NOMO-1 (cell line): ENCODE measurements around the gene CTBP2.

Experiments used
- DNase-seq, 2 experiments: peaks; one replicate each; lab custom pipeline; 2025; ENCODE audit not compliant: unreplicated experiment in 2 of 2; lab: John Stamatoyannopoulos, UW

The CTBP2 gene

DNA sequence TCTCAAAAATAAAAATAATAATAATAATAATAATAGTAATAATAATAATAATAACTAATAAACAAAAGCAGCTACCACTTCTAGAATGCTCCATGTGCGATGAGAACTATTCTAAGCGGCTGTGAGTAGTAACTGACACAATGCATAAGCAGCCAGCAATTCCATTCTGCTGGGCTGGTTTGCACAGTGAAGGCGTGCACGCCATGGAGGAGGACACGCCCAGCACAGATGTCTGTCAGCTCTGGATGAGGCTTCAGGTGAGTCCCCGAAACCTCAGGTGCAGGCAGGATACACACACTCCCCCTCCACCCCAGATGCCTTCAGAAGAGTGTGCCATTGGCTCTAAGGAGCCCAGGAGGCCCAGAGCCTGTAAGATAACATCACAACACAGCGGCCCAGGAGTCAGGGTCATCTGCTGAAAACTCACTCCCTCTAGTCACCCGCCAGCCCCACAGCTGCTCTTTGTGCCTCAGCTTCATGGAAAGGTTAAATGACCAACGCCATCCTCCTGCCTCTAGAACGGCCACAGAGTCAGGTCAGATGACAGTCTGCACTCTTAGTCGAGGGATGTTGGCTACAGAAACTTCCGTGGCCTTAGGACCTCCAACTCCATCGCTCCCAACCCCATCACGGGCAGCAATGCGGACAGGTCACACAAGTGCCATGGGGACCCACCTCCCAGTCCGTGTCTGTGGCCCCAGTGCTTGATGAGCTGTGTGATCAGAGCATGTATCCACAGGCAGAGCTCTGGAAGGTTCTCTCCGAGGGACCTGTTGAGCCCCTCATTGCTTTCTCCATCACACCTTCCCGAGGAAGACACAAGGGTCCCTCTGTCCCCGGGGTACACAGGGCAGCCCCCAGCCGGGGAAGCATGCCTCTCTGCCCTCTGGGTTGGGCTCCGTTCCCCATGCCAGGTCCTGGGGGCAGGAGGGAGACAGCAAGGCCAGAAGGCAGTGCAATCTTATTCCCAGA lies 103.9 kb downstream of the CTBP2 start:
- no peak for DNase-seq

DNA sequence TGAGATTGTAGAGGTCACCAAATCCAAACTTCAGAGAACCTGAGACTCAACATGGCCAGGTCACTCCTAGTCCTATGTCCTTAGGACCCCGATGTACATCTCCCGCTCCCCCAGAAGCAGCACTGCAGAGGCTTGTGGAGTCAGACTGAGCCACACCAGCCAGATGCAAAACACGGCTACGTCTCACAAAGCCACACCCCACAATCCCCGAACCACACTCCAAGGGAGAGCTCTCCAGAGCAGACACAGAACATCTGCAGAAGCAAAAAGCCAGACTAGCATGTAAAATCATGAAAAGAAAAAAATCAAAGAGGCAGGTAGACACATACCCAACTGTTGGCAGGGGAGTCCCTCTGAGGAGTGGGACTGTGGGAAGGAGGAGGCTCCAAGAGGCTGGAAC lies 104.9 kb downstream of the CTBP2 start:
- DNase-seq, result no peak

DNA sequence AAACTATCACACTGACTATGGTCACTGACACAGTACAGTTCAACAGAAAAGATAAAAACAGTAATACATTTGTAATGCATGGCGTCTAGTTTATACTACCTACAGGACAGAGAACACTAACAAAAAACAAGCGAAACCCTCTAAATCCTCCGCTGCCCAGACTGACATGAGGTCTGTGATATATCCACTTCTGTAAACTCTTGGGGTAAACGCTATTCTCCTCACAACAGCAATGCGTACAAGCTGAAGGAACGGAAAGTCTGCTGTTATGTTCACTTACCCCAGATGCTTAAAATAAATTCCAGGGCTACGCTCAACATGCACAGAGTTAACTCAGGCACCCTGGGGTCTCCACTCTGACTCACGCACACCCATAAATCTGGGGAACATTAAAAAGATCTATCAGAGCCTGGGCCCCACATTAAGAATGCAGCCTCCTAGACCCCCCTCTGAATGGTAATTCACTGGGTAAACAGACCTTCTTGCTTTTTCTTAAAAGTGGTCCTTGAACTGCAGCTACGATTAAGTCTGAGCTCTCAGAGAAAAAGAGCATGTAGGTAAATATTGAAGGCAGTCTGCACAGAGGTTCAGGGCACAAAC lies 105.6 kb downstream of the CTBP2 start:
- DNase-seq, result no peak

DNA sequence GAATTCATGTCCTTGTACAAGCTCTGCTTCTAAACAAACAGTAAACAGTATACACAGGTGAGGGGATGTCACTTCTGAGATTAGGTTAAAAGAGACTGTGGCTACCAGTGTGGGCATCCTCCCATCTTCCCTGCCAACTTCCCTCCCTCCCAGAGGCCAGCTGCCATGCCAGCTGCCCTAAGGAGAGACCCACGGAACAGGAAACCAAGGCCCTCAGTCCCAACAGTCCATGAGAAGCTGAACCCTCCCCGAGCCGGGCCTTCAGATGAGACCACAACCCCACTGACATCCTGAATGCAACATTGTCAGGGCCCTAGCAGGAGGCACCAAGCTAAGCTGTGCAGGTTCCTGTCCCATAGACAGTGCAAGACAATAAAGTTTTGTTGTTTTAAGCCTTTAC lies 106.1 kb downstream of the CTBP2 start:
- DNase-seq, result no peak

DNA sequence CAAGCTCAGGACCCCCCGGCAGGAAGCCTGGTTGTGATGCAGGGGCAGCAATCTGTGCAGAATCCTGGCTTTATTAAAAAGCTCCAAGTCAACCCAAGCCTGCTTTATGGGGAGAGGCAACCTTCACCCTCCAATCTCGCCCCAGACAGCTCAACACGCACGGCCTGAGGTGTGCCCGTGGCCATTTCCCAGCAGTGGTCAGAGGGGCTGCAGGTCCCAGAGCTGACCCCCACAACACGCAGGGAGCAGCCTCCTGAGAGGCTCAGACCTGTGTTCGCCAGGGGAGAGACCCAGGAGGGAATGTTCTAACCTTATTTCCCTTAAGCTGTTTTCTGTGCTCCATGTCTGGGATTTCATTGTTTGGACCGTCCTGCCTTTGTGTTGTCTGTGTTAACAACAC lies 108.2 kb downstream of the CTBP2 start:
- no peak for DNase-seq

DNA sequence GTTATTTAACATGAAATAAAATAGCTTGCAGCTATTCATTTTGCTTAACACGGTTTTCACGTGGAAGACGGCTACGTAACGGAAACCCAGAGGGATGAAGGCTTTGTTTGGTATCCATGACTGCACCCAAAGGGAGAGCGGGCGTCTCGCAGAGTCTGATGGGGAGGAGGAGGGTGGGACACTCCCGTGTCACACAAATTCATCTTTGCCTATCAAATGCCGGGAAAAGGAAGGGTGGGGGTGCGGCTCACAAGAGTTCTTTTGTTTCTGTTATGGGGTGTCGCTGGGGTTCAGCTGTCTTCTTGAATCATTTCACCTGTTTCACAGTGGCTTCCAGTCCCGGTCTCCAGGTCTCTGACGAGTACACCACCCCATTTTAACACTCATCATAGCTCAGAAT lies 110.0 kb downstream of the CTBP2 start:
- no peak for DNase-seq

DNA sequence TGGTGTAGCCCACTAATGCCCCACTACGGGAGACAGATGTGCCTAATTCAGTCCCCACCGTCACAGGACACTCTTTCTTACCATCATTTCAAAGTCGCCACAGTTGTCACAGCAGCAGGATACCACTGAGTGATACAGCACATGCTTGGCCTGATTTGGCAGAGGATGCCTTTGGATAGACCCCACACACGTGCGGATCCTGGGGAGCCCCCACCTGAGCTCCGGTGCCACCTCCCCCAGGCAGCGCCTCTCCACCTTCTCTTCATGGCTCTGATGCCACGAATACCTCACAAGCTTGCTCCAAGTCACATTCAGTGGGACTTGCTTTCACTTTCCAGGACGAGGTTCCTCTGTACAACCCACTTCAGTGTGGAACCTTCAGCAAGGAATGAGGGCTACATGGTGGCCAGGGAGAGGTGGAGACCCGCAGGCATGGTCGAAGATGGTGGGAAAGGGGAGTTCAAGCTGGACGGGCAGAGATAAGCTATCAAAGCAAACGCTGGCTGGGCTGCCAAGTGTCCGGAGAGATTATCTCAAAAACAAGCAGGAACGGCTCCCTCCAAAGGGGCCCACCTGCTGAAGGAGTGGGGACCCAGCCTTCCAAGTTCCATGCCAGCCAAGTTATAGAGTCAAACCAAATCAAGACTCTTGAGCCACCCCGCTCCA lies 111.0 kb downstream of the CTBP2 start:
- no peak for DNase-seq

DNA sequence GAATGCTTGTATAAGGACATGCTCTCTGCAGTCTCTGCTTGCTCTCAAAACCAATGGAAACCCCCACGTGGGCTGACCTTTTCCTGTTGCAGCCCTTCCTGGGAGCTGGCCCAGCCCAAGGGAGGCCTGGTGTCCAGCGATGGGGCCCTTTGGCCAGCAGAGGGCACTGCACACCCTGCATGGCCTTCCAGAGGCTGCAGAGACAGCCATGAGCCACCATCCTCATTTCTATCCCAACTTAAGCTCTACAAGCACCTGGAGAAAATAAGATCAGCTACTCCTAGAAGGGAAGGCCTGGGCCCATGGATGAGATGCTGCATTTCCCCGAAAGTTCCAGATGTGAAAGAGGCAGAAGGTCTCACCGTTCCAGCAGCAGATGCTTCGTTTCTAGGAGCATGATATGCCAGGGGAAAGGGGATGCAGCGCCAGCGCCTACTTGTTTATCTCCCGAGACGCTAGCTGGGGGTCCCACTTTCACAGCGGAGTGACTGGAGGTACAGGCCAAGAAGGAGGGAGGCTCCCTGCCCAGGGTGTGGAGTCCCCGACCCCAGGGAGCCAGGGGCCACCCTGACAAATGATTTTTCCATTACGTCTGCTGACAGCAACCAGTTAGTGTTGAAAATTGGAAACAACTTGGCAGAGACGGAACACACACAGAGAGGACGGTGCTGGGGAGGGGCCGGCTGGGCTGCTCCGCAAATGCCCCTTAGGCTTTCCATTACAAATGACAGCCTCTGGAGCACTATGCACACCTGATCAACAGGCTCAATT lies 112.1 kb downstream of the CTBP2 start:
- DNase-seq, result peak; percentile 27 to 44

DNA sequence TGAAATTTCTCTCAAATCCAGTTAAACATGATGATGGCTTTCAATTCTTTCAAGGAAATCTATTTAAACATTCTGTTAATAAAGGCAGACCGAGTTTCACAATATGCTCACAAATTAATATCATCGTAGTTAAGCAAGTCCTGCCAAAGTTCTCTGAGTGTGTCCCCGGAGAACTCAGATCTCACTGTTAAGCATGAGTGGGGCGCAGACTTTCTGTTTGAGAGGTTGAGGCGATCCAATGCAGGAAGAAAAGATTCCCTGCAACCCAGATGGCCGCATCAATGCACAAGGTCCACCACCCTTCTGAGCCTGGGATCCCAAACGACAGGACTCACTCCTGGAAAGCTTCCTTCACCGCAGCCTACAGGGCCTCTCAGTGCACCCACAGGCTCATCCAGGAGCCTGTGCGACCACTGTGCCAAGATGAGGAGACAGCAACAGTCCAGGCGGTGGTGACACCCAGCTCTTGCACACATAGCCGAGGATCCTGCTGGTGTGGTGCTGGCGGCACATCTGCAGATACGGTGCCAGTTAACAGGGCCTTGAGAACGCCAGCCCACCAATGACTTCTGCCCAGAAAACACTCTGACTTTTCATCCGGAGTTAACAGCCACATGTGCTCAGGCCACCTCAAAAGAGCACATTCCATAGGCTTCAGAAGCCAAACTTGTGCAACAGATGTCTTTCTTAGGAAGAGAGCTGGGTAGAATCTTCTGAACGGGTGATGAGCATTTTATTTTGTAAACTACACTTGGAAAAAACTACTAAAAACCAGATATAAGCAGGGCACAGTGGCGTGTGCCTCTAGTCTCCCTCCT lies 116.3 kb downstream of the CTBP2 start:
- DNase-seq, result no peak

DNA sequence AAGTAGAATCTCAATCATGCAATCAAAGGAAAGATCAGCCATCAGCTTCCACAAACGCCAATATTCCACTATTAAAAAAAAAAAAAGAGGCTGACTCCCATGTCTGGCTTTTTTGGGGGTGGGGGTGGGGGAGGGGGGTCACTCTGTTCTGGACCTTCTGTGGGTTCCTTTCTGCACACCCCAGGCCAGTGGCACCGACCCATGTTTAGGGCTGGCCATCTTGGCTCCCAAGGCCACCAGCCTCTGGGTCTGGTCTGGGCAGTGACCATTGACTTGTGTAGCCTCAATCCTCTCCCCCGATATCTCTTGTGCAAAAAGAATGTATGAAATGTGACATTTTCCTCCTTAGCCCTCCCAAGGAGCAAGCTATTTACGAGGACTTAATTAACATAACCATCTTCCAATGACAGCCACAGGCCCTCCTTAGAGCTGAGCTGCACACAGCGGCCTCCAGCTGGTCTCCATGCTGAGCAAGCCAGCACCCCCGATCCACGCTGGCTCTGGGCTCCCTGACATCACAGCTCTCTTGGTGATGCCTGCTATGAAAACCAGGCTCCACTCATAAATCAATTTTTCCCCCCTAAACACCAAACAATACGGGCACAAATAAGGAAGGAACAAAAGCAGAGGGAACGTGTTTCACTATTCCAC lies 118.4 kb downstream of the CTBP2 start:
- DNase-seq, result no peak

DNA sequence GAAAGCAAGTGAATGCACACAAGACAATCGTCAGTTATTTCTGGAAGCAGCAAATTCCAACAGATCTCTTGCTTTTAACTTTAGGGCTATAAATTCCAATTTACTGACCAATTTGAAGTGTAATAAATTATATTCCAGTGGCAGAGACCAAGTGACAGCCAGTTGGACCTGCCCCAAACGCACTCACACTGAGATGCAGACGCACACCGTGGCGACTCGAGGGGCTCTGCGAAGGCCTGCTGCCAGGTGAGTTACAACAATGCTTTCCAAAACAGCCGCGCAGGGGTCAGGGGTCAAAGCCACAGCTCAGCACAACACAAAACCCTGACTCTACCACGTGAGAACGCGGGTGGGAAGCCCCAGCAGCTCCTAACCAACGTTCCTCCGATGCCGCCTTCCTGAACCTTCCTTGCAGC lies 121.0 kb downstream of the CTBP2 start:
- DNase-seq, result no peak

DNA sequence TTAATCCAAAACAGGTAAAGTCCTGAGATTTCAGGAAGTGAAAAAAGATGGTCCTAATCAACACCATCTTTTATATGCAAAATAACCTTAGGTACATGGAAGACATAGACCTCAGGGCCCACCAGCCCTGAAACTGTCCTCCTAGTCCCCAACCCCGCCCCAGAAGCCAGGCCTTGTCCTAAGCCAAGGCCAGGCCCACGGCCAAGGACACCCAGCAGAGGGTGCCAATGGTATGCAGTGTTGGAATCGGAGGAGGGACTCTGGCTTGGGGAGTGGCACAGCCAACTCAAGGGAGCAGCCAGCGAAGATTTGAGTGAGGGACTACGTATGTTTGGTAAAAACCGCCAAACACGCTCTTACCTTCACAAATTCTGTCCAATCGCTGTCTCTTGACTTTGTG lies 121.7 kb downstream of the CTBP2 start:
- no peak for DNase-seq

DNA sequence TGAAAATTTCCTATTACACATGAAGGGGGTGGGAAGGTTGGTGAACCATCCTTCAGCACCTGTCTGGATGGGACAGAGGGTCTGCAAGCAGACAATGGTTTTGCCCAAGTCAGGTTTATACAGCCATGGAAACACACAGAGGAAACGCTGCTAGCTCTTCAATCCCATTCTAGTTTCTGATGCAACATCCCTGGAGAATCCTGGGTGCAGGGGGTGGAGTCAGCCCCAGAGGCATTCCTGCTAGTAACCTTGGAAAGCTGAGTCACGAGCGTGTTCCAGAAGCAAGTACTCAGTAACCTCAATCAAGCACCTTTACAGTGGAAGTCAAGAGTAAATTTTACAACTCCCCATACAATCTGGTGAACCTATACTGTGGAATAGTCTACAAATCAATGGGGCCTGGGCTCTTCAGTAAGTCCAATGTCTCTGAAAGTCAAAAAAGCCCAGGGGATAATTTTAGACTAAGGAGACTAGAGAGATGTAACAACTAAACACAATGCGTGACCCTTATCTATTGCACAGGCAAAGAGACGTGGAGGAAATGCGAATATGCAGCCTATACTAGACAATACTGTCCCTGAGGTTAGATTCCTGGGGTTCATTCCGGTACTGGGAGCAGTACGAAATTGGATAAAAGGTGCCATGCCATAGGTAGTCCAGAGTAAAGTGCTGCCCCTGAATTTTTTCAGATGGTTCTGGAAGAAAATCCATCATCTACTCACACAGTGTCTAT lies 123.1 kb downstream of the CTBP2 start:
- DNase-seq, result no peak

DNA sequence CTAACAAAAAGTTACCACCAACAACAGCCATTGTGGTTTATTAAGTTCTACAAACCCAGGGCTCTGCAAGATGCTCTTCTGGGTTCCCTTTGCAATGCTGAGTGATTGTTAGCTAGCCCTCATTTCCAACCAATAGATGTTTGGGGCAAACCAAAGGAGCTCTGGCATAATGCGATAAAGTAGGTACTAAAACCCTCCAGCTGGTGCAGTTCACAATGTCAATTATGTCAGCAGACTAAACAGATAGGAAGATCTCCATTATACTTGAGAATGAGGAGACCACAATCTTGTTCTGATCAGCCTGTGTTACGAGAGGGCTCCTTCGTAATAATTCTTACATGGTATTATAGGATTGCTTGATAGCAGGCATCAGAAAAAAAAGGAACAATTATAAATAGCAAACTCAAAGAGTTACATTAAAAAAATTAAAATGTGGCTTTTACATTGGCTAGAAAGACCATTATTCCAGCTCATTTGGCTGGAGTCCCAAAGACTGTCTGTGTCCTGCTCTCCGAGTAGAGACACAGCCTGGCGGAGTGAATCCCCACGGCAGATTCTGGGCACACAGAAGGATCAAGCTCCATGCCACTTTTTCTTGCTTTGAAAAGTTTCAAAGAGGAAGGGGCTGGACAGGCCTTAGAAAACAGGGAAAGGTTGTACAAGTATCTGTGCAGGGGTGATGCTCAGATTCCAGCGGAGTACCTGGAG lies 124.6 kb downstream of the CTBP2 start:
- no peak for DNase-seq

DNA sequence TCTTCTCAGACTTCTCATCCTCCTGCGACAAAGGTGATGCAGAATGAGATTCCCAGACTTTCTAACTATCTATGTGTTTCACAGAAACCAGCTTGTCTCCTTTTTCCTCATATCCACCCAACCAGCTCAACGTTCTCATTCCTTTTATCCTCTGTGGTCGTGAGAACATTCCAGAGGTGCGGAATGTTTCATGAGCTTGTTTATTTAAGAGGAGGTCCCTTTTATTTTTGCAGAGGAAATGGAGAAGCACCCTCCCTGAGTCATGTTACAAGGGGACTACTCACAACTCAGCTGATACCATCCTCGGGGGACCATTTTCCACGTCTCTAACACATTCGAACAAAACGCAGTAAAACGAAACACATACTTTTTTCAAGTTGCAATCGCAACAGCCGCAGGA lies 125.2 kb downstream of the CTBP2 start:
- no peak for DNase-seq

DNA sequence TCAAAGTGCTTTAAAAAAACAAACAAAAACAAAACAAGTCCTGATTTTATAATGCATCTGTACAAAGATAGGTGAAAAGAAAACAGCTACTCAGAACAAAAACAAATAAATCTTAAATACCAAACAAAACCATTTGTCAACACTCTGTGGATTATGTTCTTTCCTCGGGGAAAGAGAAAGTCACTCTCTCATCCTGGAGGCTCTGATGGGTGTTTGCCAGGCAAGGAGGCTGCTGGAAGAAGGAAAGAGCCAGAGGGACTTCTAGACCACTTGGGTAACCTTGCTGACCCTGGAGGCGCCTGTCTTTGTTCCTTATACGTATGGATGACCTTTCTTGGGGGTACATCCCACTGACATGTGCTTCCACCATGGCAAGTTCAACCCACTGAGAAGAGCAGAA lies 125.7 kb downstream of the CTBP2 start:
- no peak for DNase-seq

DNA sequence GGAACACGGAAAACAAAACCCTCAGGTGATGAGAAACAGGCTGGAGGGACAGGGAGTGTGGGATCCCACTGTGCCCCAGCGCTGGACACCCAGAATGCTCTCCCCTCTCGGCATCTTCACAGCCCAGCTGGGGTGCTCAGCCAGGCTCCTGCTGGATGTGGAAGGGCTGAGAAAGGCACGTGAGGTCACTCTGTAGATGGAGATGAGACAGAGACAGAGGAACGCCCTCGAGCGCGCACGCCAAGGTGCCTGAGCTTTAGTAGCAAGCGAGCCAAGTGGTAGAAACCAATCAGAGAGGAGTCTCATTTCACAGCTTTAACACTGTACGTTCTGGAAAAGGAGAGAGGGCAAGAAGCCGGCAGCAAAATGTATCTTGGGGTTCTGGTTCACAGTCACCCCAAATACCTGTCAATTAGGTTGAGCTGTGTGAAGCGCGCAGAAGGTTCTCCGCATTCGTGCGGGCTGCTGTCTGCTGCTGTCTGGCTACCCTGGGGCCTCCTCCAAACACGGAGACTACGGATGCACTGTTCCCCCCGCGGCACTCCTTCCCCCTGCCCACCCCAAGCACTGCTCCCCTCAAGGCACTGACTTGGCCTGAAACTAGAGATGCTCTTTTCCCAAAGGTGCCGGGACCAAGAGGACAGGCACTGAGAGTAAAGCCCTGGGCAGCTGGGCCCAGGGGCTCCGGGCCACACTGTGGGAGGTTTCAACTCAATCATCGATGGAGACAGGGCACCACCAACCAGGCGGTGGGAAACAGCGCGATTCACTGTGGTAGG lies 127.0 kb downstream of the CTBP2 start:
- no peak for DNase-seq
